Smooth muscle cell of the pulmonary artery (primary cell): ENCODE results near the gene WRAP53. TPM values are rescaled to one million over a fixed set of nuclear protein-coding genes. Genes with fewer than 3 reads are reported as not detected.

ENCODE experiments used
- total RNA-seq: library from RNA; depleted of rRNA; stranded (reverse); fragments of >200 nt; gene quantifications from 2 replicates; pipeline ENCODE4 v1.2.3, GENCODE V29; 2014

WRAP53 gene
- total RNA-seq = 2.7 and 3.5 TPM in 2 replicates

GRCh38 chr17:7687908-7688807 is at the start of gene WRAP53:
Gene WRAP53, plus strand, starts transcription at chr17:7688477. Its CDS starts 172 bp downstream, at chr17:7688649.

GRCh38 chr17:7650509-7651096 is 37.7 kb upstream of the WRAP53 start, which contains the start of gene ATP1B2:
Gene ATP1B2, plus strand, starts transcription at chr17:7650926. Its CDS starts 593 bp downstream, at chr17:7651519.

GRCh38 chr17:7687072-7687907 is 987 bp upstream of the WRAP53 start, which contains the start of gene TP53:
Gene TP53, minus strand, starts transcription at chr17:7687490. Its CDS starts 10,896 bp downstream, at chr17:7676594.

GRCh38 chr17:7704601-7705268 is 16.5 kb downstream of the WRAP53 start, which contains the start of gene EFNB3:
Gene EFNB3, plus strand, starts transcription at chr17:7705202. Its CDS starts 397 bp downstream, at chr17:7705599.

GRCh38 chr17:7716901-7717755 is 28.9 kb downstream of the WRAP53 start, which contains the start of gene DNAH2:
Gene DNAH2, plus strand, starts transcription at chr17:7717744. Its CDS starts 1,991 bp downstream, at chr17:7719735.

Other genes starting within 250 kb of the WRAP53 start
- 12.9 and 16.7 TPM in 2 replicates for gene FGF11, start 249.0 kb upstream of the WRAP53 start, total RNA-seq
- 5.2 and 6.7 TPM in 2 replicates for gene CHRNB1, start 243.4 kb upstream of the WRAP53 start, total RNA-seq
- gene ZBTB4, start 208.8 kb upstream of the WRAP53 start, total RNA-seq = 39.2 and 45.6 TPM in 2 replicates
- gene SLC35G6, start 207.0 kb upstream of the WRAP53 start, total RNA-seq = not detected in 2 replicates
- gene POLR2A, start 204.1 kb upstream of the WRAP53 start, total RNA-seq = 117 and 118 TPM in 2 replicates
- 21.6 and 23.8 TPM in 2 replicates for gene TNFSF12, start 139.4 kb upstream of the WRAP53 start, total RNA-seq
- gene TNFSF13, start 129.7 kb upstream of the WRAP53 start, total RNA-seq = 1.4 and 2.4 TPM in 2 replicates
- gene SENP3, start 126.6 kb upstream of the WRAP53 start, total RNA-seq = 65.9 and 75.8 TPM in 2 replicates
- gene CD68, start 108.8 kb upstream of the WRAP53 start, total RNA-seq = 59.6 and 60.2 TPM in 2 replicates
- 36.2 and 54.1 TPM in 2 replicates for gene MPDU1, start 104.6 kb upstream of the WRAP53 start, total RNA-seq
- 0.07 and 0.26 TPM in 2 replicates for gene SOX15, start 98.4 kb upstream of the WRAP53 start, total RNA-seq
- gene FXR2, start 73.6 kb upstream of the WRAP53 start, total RNA-seq = 42.3 and 51.2 TPM in 2 replicates
- gene SAT2, start 60.7 kb upstream of the WRAP53 start, total RNA-seq = 34.7 and 35.4 TPM in 2 replicates
- 0.53 and 0.72 TPM in 2 replicates for gene SHBG, start 58.3 kb upstream of the WRAP53 start, total RNA-seq
- gene ATP1B2, start 37.6 kb upstream of the WRAP53 start, total RNA-seq = 0.07 and 0.33 TPM in 2 replicates
- gene TP53, start 987 bp upstream of the WRAP53 start, total RNA-seq = 32.2 and 47.2 TPM in 2 replicates
- 0.10 and 0.39 TPM in 2 replicates for gene EFNB3, start 16.7 kb downstream of the WRAP53 start, total RNA-seq
- 0.23 and 0.39 TPM in 2 replicates for gene DNAH2, start 29.3 kb downstream of the WRAP53 start, total RNA-seq
- 9.3 and 19.7 TPM in 2 replicates for gene KDM6B, start 145.7 kb downstream of the WRAP53 start, total RNA-seq
- 0.13 and 0.20 TPM in 2 replicates for gene TMEM88, start 166.6 kb downstream of the WRAP53 start, total RNA-seq
- gene NAA38, start 169.1 kb downstream of the WRAP53 start, total RNA-seq = 28.9 and 30.6 TPM in 2 replicates
- gene CYB5D1, start 169.5 kb downstream of the WRAP53 start, total RNA-seq = 11.5 and 14.7 TPM in 2 replicates
- gene CHD3, start 200.3 kb downstream of the WRAP53 start, total RNA-seq = 152 and 164 TPM in 2 replicates
- gene RNF227, start 227.8 kb downstream of the WRAP53 start, total RNA-seq = 4.0 and 6.9 TPM in 2 replicates
- 0.23 and 0.33 TPM in 2 replicates for gene KCNAB3, start 241.4 kb downstream of the WRAP53 start, total RNA-seq
- gene TRAPPC1, start 243.5 kb downstream of the WRAP53 start, total RNA-seq = 79.2 and 80.7 TPM in 2 replicates
- 16.8 and 18.3 TPM in 2 replicates for gene CNTROB, start 243.7 kb downstream of the WRAP53 start, total RNA-seq